Stimulated activated naive CD8-positive, alpha-beta T cell treated with anti-CD3 and anti-CD28 coated beads, Interleukin-15, amount 100 ng/mL, for 72 hours (primary cell): ENCODE data around the gene THEM5.

Experiments
- ATAC-seq: fragments of 150-1000 bp; cut with Tn5 transposase; 2 replicates; pipeline ENCODE4 v1.10.0; 2021; ENCODE audit warnings: mild to moderate bottlenecking, moderate library complexity
- DNase-seq, 2 donors: peaks; one replicate each; pipeline ENCODE4 v3.0.0; 2021 to 2022
- H3K27ac Mint-ChIP-seq, 2 donors: one replicate each; pipeline ENCODE4 v1.8.0; 2022; ENCODE audit warnings: mild to moderate bottlenecking in 2 of 2, mixed read lengths in 2 of 2, moderate library complexity in 2 of 2
- H3K27me3 Mint-ChIP-seq: one replicate; pipeline ENCODE4 v1.8.0; 2022; ENCODE audit warnings: mixed read lengths
- H3K4me1 Mint-ChIP-seq: one replicate; pipeline ENCODE4 v1.8.0; 2022; ENCODE audit warnings: mild to moderate bottlenecking, mixed read lengths
- H3K4me3 Mint-ChIP-seq, 2 donors: one replicate each; pipeline ENCODE4 v1.8.0; 2022; ENCODE audit warnings: mild to moderate bottlenecking in 2 of 2, mixed read lengths in 2 of 2, moderate library complexity in 1 of 2
- H3K9me3 Mint-ChIP-seq, 2 donors: one replicate each; pipeline ENCODE4 v1.8.0; 2022; ENCODE audit warnings: mixed read lengths in 2 of 2

THEM5 gene

DNA sequence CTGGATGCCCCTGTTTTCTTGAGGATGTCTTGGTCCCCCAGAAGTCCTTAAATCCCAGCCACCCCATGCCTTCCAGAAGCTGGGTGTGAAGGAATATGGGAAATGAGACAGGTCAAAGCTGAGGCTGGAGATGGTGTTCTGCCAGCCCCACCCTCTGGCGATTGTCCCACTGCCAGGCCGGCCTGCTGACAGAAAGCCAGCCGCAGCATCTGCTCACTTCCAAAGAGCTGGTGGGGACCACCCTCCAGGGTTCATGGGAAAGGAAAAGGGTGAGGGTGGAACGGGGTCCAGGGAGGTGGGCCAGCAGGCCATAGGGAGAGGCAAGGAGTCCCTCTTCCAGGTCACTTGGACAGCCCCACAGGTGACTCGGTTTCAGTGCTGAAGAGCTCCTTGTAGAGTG, 46.4 kb downstream of the THEM5 start:
- no peak for DNase-seq
- Mint-ChIP-seq H3K4me1 (no peaks in the 10 kb centered on the region), H3K27me3 (no peaks in the 10 kb centered on the region), H3K9me3 (no peaks in the 10 kb centered on the region), H3K4me3 (no peak overlapping the region), H3K27ac (no peak overlapping the region)
- no peak for ATAC-seq

DNA sequence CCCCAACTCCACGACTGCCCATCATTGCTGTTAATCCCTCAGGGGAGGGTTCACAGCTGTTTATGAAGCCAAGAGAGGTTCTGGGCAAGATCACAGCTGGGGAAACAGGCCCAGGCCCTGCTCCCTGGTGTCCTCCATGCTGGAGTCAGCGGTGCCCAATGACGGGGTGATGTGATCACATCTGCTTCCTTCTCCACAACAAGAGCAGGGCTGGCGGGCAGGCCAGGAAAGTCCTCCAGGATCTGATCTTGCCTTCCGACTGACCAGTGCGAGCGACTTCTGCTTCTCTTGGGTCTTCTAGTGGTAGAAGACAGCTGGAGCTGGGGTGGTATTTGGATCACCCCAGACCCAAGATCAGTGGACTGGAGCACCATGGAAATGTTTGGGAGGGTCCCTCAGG, 47.3 kb downstream of the THEM5 start:
- H3K27ac Mint-ChIP-seq = no peak overlapping the region
- no peak for DNase-seq
- no peak overlapping the region for H3K4me3 Mint-ChIP-seq
- no peaks in the 10 kb centered on the region for H3K4me1 Mint-ChIP-seq
- H3K27me3 Mint-ChIP-seq = no peaks in the 10 kb centered on the region
- no peak for ATAC-seq
- no peaks in the 10 kb centered on the region for H3K9me3 Mint-ChIP-seq

GRCh38 chr1:151805066-151805820, 48.3 kb downstream of the THEM5 start, which contains the start of gene LINGO4:
Gene LINGO4 (minus strand): TSS chr1:151805419. CDS start chr1:151802704, 2,715 bp downstream.
- Mint-ChIP-seq H3K4me1 (peaks cover 6% of the 10 kb centered on the region), H3K4me3 (no peak within 1 kb of the TSS), H3K27me3 (no peaks in the 10 kb centered on the region), H3K9me3 (no peaks in the 10 kb centered on the region), H3K27ac (peak within 1 kb of the TSS in 1 of 2 donors; percentile 41)
- no peak for ATAC-seq
- no peak for DNase-seq

GRCh38 chr1:151803915-151804314, 49.6 kb downstream of the THEM5 start:
- no peak for ATAC-seq

DNA sequence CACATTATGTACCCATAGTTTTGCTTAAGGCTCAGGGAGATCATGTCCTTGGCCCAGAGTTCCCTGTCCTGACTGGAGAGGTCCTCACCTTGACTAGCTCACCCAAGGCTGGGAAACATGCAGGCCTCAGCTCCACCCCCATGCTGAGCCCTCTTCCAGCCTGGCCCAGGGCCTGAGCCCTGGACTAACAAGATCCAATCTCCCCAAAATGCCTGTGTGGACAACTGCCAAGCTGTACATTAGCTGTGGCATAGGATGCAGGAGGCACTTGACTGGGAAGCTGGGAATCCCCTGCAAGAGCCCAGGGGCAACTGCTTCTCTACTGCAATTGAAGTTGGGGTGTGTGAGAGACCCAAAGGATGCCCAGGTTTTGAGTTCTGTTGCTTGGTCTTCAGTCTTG, 50.3 kb downstream of the THEM5 start:
- ATAC-seq (no peak), DNase-seq (no peak)
- peak overlapping the region in 1 of 2 donors; percentile 86 for H3K27ac Mint-ChIP-seq
- peaks cover 7% of the 10 kb centered on the region for H3K27me3 Mint-ChIP-seq
- H3K4me1 Mint-ChIP-seq = peaks cover 11% of the 10 kb centered on the region
- no peak overlapping the region for H3K4me3 Mint-ChIP-seq
- H3K9me3 Mint-ChIP-seq = no peaks in the 10 kb centered on the region

More at GRCh38 chr1:151803915-151804314, 49.6 kb downstream of the THEM5 start:
- Mint-ChIP-seq H3K9me3 (no peaks in the 10 kb centered on the region), H3K4me3 (no peak overlapping the region), H3K27ac (peak overlapping the region in 1 of 2 donors; percentile 86), H3K4me1 (peaks cover 11% of the 10 kb centered on the region), H3K27me3 (peaks cover 7% of the 10 kb centered on the region)
- no peak for DNase-seq

DNA sequence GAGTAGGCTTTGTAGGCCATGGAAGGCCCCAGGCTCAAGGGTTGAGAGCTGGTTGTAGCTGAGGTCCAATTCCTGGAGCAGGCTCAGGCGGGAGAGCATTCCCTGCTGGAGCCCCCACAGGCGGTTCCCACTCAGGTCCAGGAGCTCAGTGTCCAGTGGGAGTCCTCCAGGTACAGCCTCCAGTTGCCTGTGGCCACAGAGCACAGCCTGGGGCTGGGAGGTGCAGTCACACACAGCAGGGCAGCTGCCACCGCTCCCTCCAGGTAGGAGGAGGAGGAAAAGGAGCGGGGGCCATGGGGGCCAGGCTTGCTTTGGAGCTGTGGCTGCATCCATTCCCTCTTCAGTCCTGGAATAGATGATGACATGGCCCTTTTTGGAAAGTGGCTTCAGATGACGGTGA, 51.1 kb downstream of the THEM5 start:
- ATAC-seq = no peak
- no peak overlapping the region for H3K27ac Mint-ChIP-seq
- H3K4me1 Mint-ChIP-seq = peaks cover 11% of the 10 kb centered on the region
- H3K27me3 Mint-ChIP-seq = peaks cover 7% of the 10 kb centered on the region
- no peak for DNase-seq
- no peak overlapping the region for H3K4me3 Mint-ChIP-seq
- no peaks in the 10 kb centered on the region for H3K9me3 Mint-ChIP-seq

- Mint-ChIP-seq H3K27me3 (peaks cover 7% of the 10 kb centered on the region), H3K4me3 (no peak overlapping the region), H3K4me1 (peaks cover 11% of the 10 kb centered on the region), H3K27ac (no peak overlapping the region), H3K9me3 (no peaks in the 10 kb centered on the region)
- no peak for ATAC-seq
- DNase-seq = no peak
Measured at GRCh38 chr1:151801846-151802245, 51.7 kb downstream of the THEM5 start.

- H3K27me3 Mint-ChIP-seq = peaks cover 7% of the 10 kb centered on the region
- ATAC-seq (no peak), DNase-seq (no peak)
- no peaks in the 10 kb centered on the region for H3K9me3 Mint-ChIP-seq
- H3K4me3 Mint-ChIP-seq = no peak overlapping the region
- H3K4me1 Mint-ChIP-seq = peaks cover 11% of the 10 kb centered on the region
- peak overlapping the region in 1 of 2 donors; percentile 62 for H3K27ac Mint-ChIP-seq
Measured at GRCh38 chr1:151801310-151801820, 52.1 kb downstream of the THEM5 start.

DNA sequence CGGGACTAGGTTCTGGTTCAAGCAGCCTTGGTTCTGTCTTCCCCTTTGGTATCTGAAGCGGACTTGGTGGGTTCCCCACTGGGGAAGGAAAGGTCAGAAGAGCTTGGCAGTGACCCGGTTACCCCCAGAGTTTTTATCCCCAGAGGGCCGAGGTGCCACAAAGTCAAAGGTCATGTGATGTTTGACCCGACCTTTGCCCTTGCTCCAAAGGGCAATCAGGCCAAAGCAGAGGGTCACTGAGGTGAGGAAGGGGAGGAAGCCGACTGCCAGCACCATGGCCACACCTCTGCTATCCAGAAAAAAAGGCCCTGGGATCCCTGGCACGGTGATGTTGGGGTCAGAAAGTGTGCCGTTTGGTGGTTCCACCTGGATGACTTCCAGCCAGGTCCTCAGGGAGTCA, 52.7 kb downstream of the THEM5 start:
- no peak overlapping the region for H3K27ac Mint-ChIP-seq
- peaks cover 11% of the 10 kb centered on the region for H3K4me1 Mint-ChIP-seq
- H3K9me3 Mint-ChIP-seq = no peaks in the 10 kb centered on the region
- H3K4me3 Mint-ChIP-seq = no peak overlapping the region
- peaks cover 7% of the 10 kb centered on the region for H3K27me3 Mint-ChIP-seq
- no peak for DNase-seq
- no peak for ATAC-seq

DNA sequence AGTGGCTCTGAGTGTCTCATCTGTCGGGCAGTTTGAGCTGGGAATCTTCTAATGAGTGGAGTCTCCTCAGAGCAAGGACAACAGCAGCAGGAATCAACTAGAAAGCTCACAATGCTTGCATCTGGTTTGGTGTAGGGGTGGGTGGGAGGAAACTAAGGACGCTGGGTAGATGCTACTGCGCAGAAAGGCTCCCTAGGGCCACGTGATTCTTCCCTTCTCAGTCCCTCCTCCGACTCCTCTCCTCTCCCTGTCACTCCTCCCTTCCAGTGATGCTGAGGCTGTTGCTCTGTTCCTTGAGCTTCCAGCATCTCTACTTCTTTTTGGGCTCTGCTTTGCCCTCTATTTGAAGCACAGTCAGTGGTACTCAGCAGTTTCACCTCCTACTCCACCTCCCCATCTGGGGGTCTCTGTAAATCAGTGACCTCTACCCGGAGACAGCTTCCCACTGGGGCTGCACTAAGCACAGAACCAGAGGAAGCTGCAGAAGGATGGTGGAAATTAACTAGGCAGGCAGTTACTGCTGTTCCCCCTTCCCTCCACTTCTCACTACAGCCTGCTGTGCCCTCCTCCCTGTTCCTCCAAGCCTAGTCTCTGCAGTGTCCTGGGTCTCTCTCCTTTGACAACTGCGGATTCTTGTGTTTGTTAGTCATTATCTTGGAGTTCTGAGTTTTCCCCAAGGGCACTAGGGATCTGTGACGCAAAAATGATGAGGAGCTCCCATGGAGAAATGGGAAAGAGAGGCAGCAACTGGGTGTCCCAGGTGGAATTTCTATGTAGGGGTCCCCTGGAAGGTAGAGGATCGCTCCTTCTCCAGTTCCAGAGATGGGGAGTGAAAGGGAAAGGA, 54.1 kb downstream of the THEM5 start:
- DNase-seq (no peak), ATAC-seq (no peak)
- Mint-ChIP-seq H3K4me3 (no peak overlapping the region), H3K4me1 (peaks cover 11% of the 10 kb centered on the region), H3K27me3 (peaks cover 7% of the 10 kb centered on the region), H3K27ac (peak overlapping the region in 1 of 2 donors; percentile 8), H3K9me3 (no peaks in the 10 kb centered on the region)

DNA sequence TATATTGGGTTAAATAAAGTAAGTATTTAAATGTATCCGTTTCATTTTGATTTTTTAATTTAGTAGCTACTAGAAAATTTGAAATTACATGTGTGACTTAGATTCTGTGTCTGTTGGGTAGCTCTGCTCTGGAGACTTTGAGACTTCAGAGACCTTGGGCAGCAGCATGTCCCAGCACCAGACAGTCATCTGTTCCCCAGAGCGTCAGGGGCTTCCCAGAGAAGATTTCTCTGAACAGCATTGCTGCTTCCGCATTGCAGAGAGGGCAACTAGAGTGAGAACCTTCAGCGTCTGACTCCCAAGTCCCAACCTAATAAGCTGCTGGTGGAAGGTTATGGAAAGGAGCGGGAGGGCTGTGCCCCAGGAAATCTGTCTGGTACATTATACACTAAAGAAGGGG, 54.9 kb downstream of the THEM5 start:
- H3K27ac Mint-ChIP-seq = no peak overlapping the region

More for the DNA sequence above, 54.9 kb downstream of the THEM5 start:
- Mint-ChIP-seq H3K4me1 (peaks cover 11% of the 10 kb centered on the region), H3K27me3 (peaks cover 7% of the 10 kb centered on the region), H3K4me3 (no peak overlapping the region), H3K9me3 (no peaks in the 10 kb centered on the region)
- ATAC-seq = no peak
- DNase-seq = no peak
